Measurements from ENCODE around the gene HPCAL4. TPM values are rescaled to one million over a fixed set of nuclear protein-coding genes. Genes with fewer than 3 reads are reported as not detected.

Gene HPCAL4
- total and polyA plus RNA-seq, 10 of the 15 experiments (the other 5 are each of a cell fraction or from before 2014, with no cell fraction given), result 0.05 to 0.18 (median 0.06) TPM; not detected in 5

GRCh38 chr1:39695016-39695415 lies 3.8 kb upstream of the HPCAL4 start:
- no peaks in the 10 kb centered on the region for H3K79me2 ChIP-seq (ENCODE audit: control insufficient read depth, insufficient read depth, low read length)
- 0% methylated on average over 1 of the region's 1 CpG for WGBS (ENCODE audit: insufficient coverage, insufficient replicate concordance, low lambda C conversion rate, missing lambda C conversion rate)
- H3K27ac ChIP-seq (ENCODE audit: control insufficient read depth, insufficient read depth), result no peak overlapping the region
- DNase-seq (ENCODE audit: low read depth, low spot score) (no peak), ATAC-seq (peak; percentile 26; the same call in 1 of the 3 replicates), FAIRE-seq (no peak)
- no peaks in the 10 kb centered on the region for H3K36me3 ChIP-seq (ENCODE audit: control insufficient read depth in 2 of 2, insufficient read depth in 2 of 2, low read length in 1 of 2)
- H3K4me1 ChIP-seq (ENCODE audit: control insufficient read depth, insufficient read depth, low read length), result peaks cover 7% of the 10 kb centered on the region
- intact Hi-C loops (cut with micrococcal nuclease; ENCODE audit: unreplicated experiment), result no loop called here
- TF ChIP-seq SMAD5 (IDR thresholded peaks at IDR 0.05; ENCODE audit: low read depth) (no peak), IKZF1 (conservative IDR thresholded peaks at IDR 0.05) (peak; percentile 19; the same call in 1 of the 2 replicates)
- H3K4me2 ChIP-seq (ENCODE audit: control insufficient read depth, insufficient read depth), result peak overlapping the region; percentile 9; the same call in 1 of the 2 replicates
- CTCF ChIA-PET, result interaction anchor here (1.1 to 2.7 kb wide), 4 partner anchors 22 to 105 kb away, joined by 3 to 15 read pairs (median 4); no protein-coding TSS in a partner anchor
- H3K9me3 ChIP-seq (replicated peaks; ENCODE audit: control insufficient read depth, insufficient read depth, low read length), result no peaks in the 10 kb centered on the region
- in situ Hi-C loops (cut with MboI), result no loop called here
- RAD21 ChIA-PET (ENCODE audit: unreplicated experiment), result no interaction called here
- SMC1A ChIA-PET (ENCODE audit: uncharacterized antibody, unreplicated experiment), result interaction anchor here (0.5 to 1.5 kb wide), 4 partner anchors 19 to 443 kb away, joined by 3 to 5 read pairs (median 3); no protein-coding TSS in a partner anchor
- H4K20me1 ChIP-seq (ENCODE audit: control insufficient read depth, insufficient read depth), result no peaks in the 10 kb centered on the region
- no peaks in the 10 kb centered on the region; a peak in 1 of 4 replicates for H3K27me3 ChIP-seq (replicated peaks in 1 of 2; ENCODE audit: control insufficient read depth in 2 of 2, insufficient read depth in 2 of 2, low read length in 1 of 2)
- H3K4me3 ChIP-seq, result no peak overlapping the region
- POLR2A ChIA-PET, result no interaction called here
- BruUV-seq (replicated peaks), result no TSS peak
- no peak overlapping the region for H3K9ac ChIP-seq (ENCODE audit: control insufficient read depth, insufficient read depth, low read length)
- H2AFZ ChIP-seq (ENCODE audit: control insufficient read depth, low read depth, low read length), result no peak overlapping the region; the same call in 1 of the 2 replicates

GRCh38 chr1:39694026-39694425 lies 2.8 kb upstream of the HPCAL4 start:
- RAD21 ChIA-PET (ENCODE audit: unreplicated experiment), result interaction anchor here (1.2 kb wide), 1 partner anchor 12 kb away, joined by 3 read pairs; no protein-coding TSS in a partner anchor

More at GRCh38 chr1:39694026-39694425, 2.8 kb upstream of the HPCAL4 start:
- ChIA-PET POLR2A (no interaction called here), CTCF (interaction anchor here (0.8 to 2.7 kb wide), 4 partner anchors 8 to 106 kb away, joined by 3 to 15 read pairs (median 5); no protein-coding TSS in a partner anchor), SMC1A (ENCODE audit: uncharacterized antibody, unreplicated experiment) (interaction anchor here (1.3 to 1.5 kb wide), 2 partner anchors 20 to 27 kb away, joined by 3 read pairs; no protein-coding TSS in a partner anchor)
- in situ Hi-C loops (cut with MboI), result no loop called here
- H3K4me1 ChIP-seq (ENCODE audit: control insufficient read depth, insufficient read depth, low read length), result peaks cover 7% of the 10 kb centered on the region
- H2AFZ ChIP-seq (ENCODE audit: control insufficient read depth, low read depth, low read length), result no peak overlapping the region
- no peaks in the 10 kb centered on the region for H3K36me3 ChIP-seq (ENCODE audit: control insufficient read depth in 2 of 2, insufficient read depth in 2 of 2, low read length in 1 of 2)
- TF ChIP-seq USF2 (IDR thresholded peaks at IDR 0.05; ENCODE audit: borderline replicate concordance, low read depth, low read length) (no peak), SUZ12 (IDR thresholded peaks at IDR 0.05; ENCODE audit: unreplicated experiment) (no peak), YY1 (IDR thresholded peaks at IDR 0.05; ENCODE audit: low read depth, low read length) (no peak), SIN3A (IDR thresholded peaks at IDR 0.05; ENCODE audit: low read depth, low read length) (no peak), RAD51 (IDR thresholded peaks at IDR 0.05) (no peak), ELK1 (IDR thresholded peaks at IDR 0.05; ENCODE audit: low read depth, low read length) (no peak), MLLT1 (IDR thresholded peaks at IDR 0.05) (no peak), GATAD2B (conservative IDR thresholded peaks at IDR 0.05; ENCODE audit: low read depth) (no peak), SMAD5 (IDR thresholded peaks at IDR 0.05; ENCODE audit: low read depth) (no peak)
- H3K4me3 ChIP-seq, result no peak overlapping the region
- BruUV-seq (replicated peaks), result no TSS peak
- H4K20me1 ChIP-seq (ENCODE audit: control insufficient read depth, insufficient read depth), result no peaks in the 10 kb centered on the region
- no peak for ATAC-seq
- DNase-seq (ENCODE audit: low read depth, low spot score), result no peak
- intact Hi-C loops (cut with micrococcal nuclease; ENCODE audit: unreplicated experiment), result no loop called here
- H3K79me2 ChIP-seq (ENCODE audit: control insufficient read depth, insufficient read depth, low read length), result no peaks in the 10 kb centered on the region
- 80% methylated on average over 1 of the region's 1 CpG for WGBS (ENCODE audit: insufficient coverage, insufficient replicate concordance, low lambda C conversion rate, missing lambda C conversion rate)
- no peaks in the 10 kb centered on the region for H3K9me3 ChIP-seq (replicated peaks; ENCODE audit: control insufficient read depth, insufficient read depth, low read length)
- no peak overlapping the region for H3K4me2 ChIP-seq (ENCODE audit: control insufficient read depth, insufficient read depth)
- H3K27ac ChIP-seq (ENCODE audit: control insufficient read depth, insufficient read depth), result no peak overlapping the region
- H3K27me3 ChIP-seq (replicated peaks in 1 of 2; ENCODE audit: control insufficient read depth in 2 of 2, insufficient read depth in 2 of 2, low read length in 1 of 2), result peaks cover 0 to 1% of the 10 kb centered on the region in 2 experiments; a peak in 2 of 4 replicates
- no peak overlapping the region for H3K9ac ChIP-seq (ENCODE audit: control insufficient read depth, insufficient read depth, low read length)
- FAIRE-seq, result no peak

Measured in GM12878 (cell line).